Measurements from ENCODE around the gene TMEM79. TPM values are rescaled to one million over a fixed set of nuclear protein-coding genes. Genes with fewer than 3 reads are reported as not detected.

The TMEM79 gene
- total and polyA plus RNA-seq, 4 donors, result 1.2 to 2.6 (median 1.7) TPM

- no peak overlapping the region for H3K27ac ChIP-seq (ENCODE audit: low read depth in 1 of 2, low read length in 2 of 2)
- intact Hi-C loops (cut with DNase I), result no loop called here
- WGBS, 2 donors, result 87 to 93% methylated on average over 21 of the region's 21 CpGs
- ATAC-seq (ENCODE audit: low FRiP score) (no peak), DNase-seq (no peak)
- H3K27me3 ChIP-seq (ENCODE audit: control insufficient read depth in 1 of 2, insufficient read depth in 2 of 2, low read length in 1 of 2), result no peaks in the 10 kb centered on the region
- H3K9me3 ChIP-seq (ENCODE audit: control insufficient read depth, low read length), result no peaks in the 10 kb centered on the region
- no peak overlapping the region for H3K4me3 ChIP-seq (ENCODE audit: low read length in 2 of 2)
- peaks cover 0 to 8% of the 10 kb centered on the region in 2 donors for H3K4me1 ChIP-seq (ENCODE audit: control insufficient read depth in 1 of 2, insufficient read depth in 2 of 2, low read length in 2 of 2)
- no peaks in the 10 kb centered on the region for H3K36me3 ChIP-seq (ENCODE audit: control insufficient read depth in 1 of 2, insufficient read depth in 2 of 2, low read length in 1 of 2)
Observed at GRCh38 chr1:156285437-156285836, 1.3 kb downstream of the TMEM79 start.

GRCh38 chr1:156286061-156286460, 1.9 kb downstream of the TMEM79 start:
- WGBS, 2 donors, result 92 to 95% methylated on average over 8 of the region's 8 CpGs
- intact Hi-C loops (cut with DNase I), result no loop called here
- peak; percentile 18 to 36 for DNase-seq
- ATAC-seq (ENCODE audit: low FRiP score), result no peak
- no peaks in the 10 kb centered on the region for H3K27me3 ChIP-seq (ENCODE audit: control insufficient read depth in 1 of 2, insufficient read depth in 2 of 2, low read length in 1 of 2)
- no peak overlapping the region for H3K27ac ChIP-seq (ENCODE audit: low read depth in 1 of 2, low read length in 2 of 2)
- no peaks in the 10 kb centered on the region for H3K36me3 ChIP-seq (ENCODE audit: control insufficient read depth in 1 of 2, insufficient read depth in 2 of 2, low read length in 1 of 2)
- H3K4me3 ChIP-seq (ENCODE audit: low read length in 2 of 2), result no peak overlapping the region
- no peaks in the 10 kb centered on the region for H3K9me3 ChIP-seq (ENCODE audit: control insufficient read depth, low read length)
- peaks cover 0 to 8% of the 10 kb centered on the region in 2 donors for H3K4me1 ChIP-seq (ENCODE audit: control insufficient read depth in 1 of 2, insufficient read depth in 2 of 2, low read length in 2 of 2)

GRCh38 chr1:156289857-156290256, 5.7 kb downstream of the TMEM79 start:
- Histone ChIP-seq H3K36me3 (ENCODE audit: control insufficient read depth in 1 of 2, insufficient read depth in 2 of 2, low read length in 1 of 2) (no peaks in the 10 kb centered on the region), H3K9me3 (ENCODE audit: control insufficient read depth, low read length) (no peaks in the 10 kb centered on the region), H3K4me1 (ENCODE audit: control insufficient read depth in 1 of 2, insufficient read depth in 2 of 2, low read length in 2 of 2) (no peaks in the 10 kb centered on the region), H3K4me3 (ENCODE audit: low read length in 2 of 2) (no peak overlapping the region), H3K27me3 (ENCODE audit: control insufficient read depth in 1 of 2, insufficient read depth in 2 of 2, low read length in 1 of 2) (no peaks in the 10 kb centered on the region), H3K27ac (ENCODE audit: low read depth in 1 of 2, low read length in 2 of 2) (no peak overlapping the region)
- no peak for ATAC-seq (ENCODE audit: low FRiP score)
- no peak for DNase-seq
- intact Hi-C loops (cut with DNase I), result no loop called here

GRCh38 chr1:156291226-156292061, 7.3 kb downstream of the TMEM79 start:
- Histone ChIP-seq H3K27ac (ENCODE audit: low read depth in 1 of 2, low read length in 2 of 2) (peak overlapping the region; percentile 33 to 77), H3K4me3 (ENCODE audit: low read length in 2 of 2) (peak overlapping the region; percentile 33 to 70), H3K36me3 (ENCODE audit: control insufficient read depth in 1 of 2, insufficient read depth in 2 of 2, low read length in 1 of 2) (no peaks in the 10 kb centered on the region), H3K4me1 (ENCODE audit: control insufficient read depth in 1 of 2, insufficient read depth in 2 of 2, low read length in 2 of 2) (no peaks in the 10 kb centered on the region), H3K9me3 (ENCODE audit: control insufficient read depth, low read length) (no peaks in the 10 kb centered on the region), H3K27me3 (ENCODE audit: control insufficient read depth in 1 of 2, insufficient read depth in 2 of 2, low read length in 1 of 2) (no peaks in the 10 kb centered on the region)
- 3% methylated on average over 37 of the region's 37 CpGs for WGBS, 2 donors
- ATAC-seq (ENCODE audit: low FRiP score), result peak; percentile 95
- peak; percentile 95 to 98 for DNase-seq
- intact Hi-C loops (cut with DNase I), result no loop called here

GRCh38 chr1:156293098-156293434, 8.9 kb downstream of the TMEM79 start:
- 89 to 91% methylated on average over 8 of the region's 8 CpGs for WGBS, 2 donors
- no peaks in the 10 kb centered on the region for H3K4me1 ChIP-seq (ENCODE audit: control insufficient read depth in 1 of 2, insufficient read depth in 2 of 2, low read length in 2 of 2)
- intact Hi-C loops (cut with DNase I), result no loop called here
- DNase-seq (peak in 1 of 2 donors; percentile 53), ATAC-seq (ENCODE audit: low FRiP score) (no peak)
- H3K9me3 ChIP-seq (ENCODE audit: control insufficient read depth, low read length), result no peaks in the 10 kb centered on the region
- H3K4me3 ChIP-seq (ENCODE audit: low read length in 2 of 2), result no peak overlapping the region
- H3K27ac ChIP-seq (ENCODE audit: low read depth in 1 of 2, low read length in 2 of 2), result no peak overlapping the region
- no peaks in the 10 kb centered on the region for H3K27me3 ChIP-seq (ENCODE audit: control insufficient read depth in 1 of 2, insufficient read depth in 2 of 2, low read length in 1 of 2)
- no peaks in the 10 kb centered on the region for H3K36me3 ChIP-seq (ENCODE audit: control insufficient read depth in 1 of 2, insufficient read depth in 2 of 2, low read length in 1 of 2)

GRCh38 chr1:156293895-156294294, 9.8 kb downstream of the TMEM79 start:
- no peaks in the 10 kb centered on the region for H3K9me3 ChIP-seq (ENCODE audit: control insufficient read depth, low read length)
- H3K36me3 ChIP-seq (ENCODE audit: control insufficient read depth in 1 of 2, insufficient read depth in 2 of 2, low read length in 1 of 2), result no peaks in the 10 kb centered on the region
- no peak overlapping the region for H3K4me3 ChIP-seq (ENCODE audit: low read length in 2 of 2)
- WGBS, 2 donors, result 87 to 91% methylated on average over 9 of the region's 9 CpGs
- no peak overlapping the region for H3K27ac ChIP-seq (ENCODE audit: low read depth in 1 of 2, low read length in 2 of 2)
- ATAC-seq (ENCODE audit: low FRiP score) (no peak), DNase-seq (no peak)
- no peaks in the 10 kb centered on the region for H3K27me3 ChIP-seq (ENCODE audit: control insufficient read depth in 1 of 2, insufficient read depth in 2 of 2, low read length in 1 of 2)
- H3K4me1 ChIP-seq (ENCODE audit: control insufficient read depth in 1 of 2, insufficient read depth in 2 of 2, low read length in 2 of 2), result no peaks in the 10 kb centered on the region
- intact Hi-C loops (cut with DNase I), result no loop called here

GRCh38 chr1:156295391-156295947, 11.3 kb downstream of the TMEM79 start, which contains the start of gene GLMP:
TSS of gene GLMP (minus strand) at chr1:156295679. CDS start at chr1:156295645, 34 bp downstream.
- DNase-seq (peak; percentile 85 to 89), ATAC-seq (ENCODE audit: low FRiP score) (peak; percentile 4)

GRCh38 chr1:156298852-156299357, 14.8 kb downstream of the TMEM79 start, which contains the start of gene VHLL:
TSS of gene VHLL (minus strand) at chr1:156299307. CDS start at chr1:156299189, 118 bp downstream.
- H3K4me1 ChIP-seq (ENCODE audit: control insufficient read depth in 1 of 2, insufficient read depth in 2 of 2, low read length in 2 of 2), result no peaks in the 10 kb centered on the region
- no peak within 1 kb of the TSS for H3K27ac ChIP-seq (ENCODE audit: low read depth in 1 of 2, low read length in 2 of 2)
- 89% methylated on average over 19 of the region's 19 CpGs for WGBS, 2 donors
- no peaks in the 10 kb centered on the region for H3K27me3 ChIP-seq (ENCODE audit: control insufficient read depth in 1 of 2, insufficient read depth in 2 of 2, low read length in 1 of 2)
- H3K9me3 ChIP-seq (ENCODE audit: control insufficient read depth, low read length), result no peaks in the 10 kb centered on the region
- H3K4me3 ChIP-seq (ENCODE audit: low read length in 2 of 2), result no peak within 1 kb of the TSS
- H3K36me3 ChIP-seq (ENCODE audit: control insufficient read depth in 1 of 2, insufficient read depth in 2 of 2, low read length in 1 of 2), result no peaks in the 10 kb centered on the region
- DNase-seq, result peak in 1 of 2 donors; percentile 67
- intact Hi-C loops (cut with DNase I), result no loop called here
- no peak for ATAC-seq (ENCODE audit: low FRiP score)

More at GRCh38 chr1:156295391-156295947, 11.3 kb downstream of the TMEM79 start, which contains the start of gene GLMP:
- Histone ChIP-seq H3K9me3 (ENCODE audit: control insufficient read depth, low read length) (no peaks in the 10 kb centered on the region), H3K4me3 (ENCODE audit: low read length in 2 of 2) (peak within 1 kb of the TSS; percentile 50 to 76), H3K27me3 (ENCODE audit: control insufficient read depth in 1 of 2, insufficient read depth in 2 of 2, low read length in 1 of 2) (no peaks in the 10 kb centered on the region), H3K4me1 (ENCODE audit: control insufficient read depth in 1 of 2, insufficient read depth in 2 of 2, low read length in 2 of 2) (no peaks in the 10 kb centered on the region), H3K27ac (ENCODE audit: low read depth in 1 of 2, low read length in 2 of 2) (peak within 1 kb of the TSS in 1 of 2 donors; percentile 42), H3K36me3 (ENCODE audit: control insufficient read depth in 1 of 2, insufficient read depth in 2 of 2, low read length in 1 of 2) (no peaks in the 10 kb centered on the region)
- 0 to 1% methylated on average over 17 of the region's 17 CpGs for WGBS, 2 donors
- intact Hi-C loops (cut with DNase I), result no loop called here

Measured in aorta (tissue), 5 donors.